ENCODE data around the gene NHLRC2. TPM values are rescaled to one million over a fixed set of nuclear protein-coding genes. Genes with fewer than 3 reads are reported as not detected.

Gene NHLRC2
- polyA plus RNA-seq, 1 donor from 2014 or later, result 13.0 TPM

GRCh38 chr10:113920875-113921274 lies 66.4 kb downstream of the NHLRC2 start:
- TF ChIP-seq, protein P1, sequence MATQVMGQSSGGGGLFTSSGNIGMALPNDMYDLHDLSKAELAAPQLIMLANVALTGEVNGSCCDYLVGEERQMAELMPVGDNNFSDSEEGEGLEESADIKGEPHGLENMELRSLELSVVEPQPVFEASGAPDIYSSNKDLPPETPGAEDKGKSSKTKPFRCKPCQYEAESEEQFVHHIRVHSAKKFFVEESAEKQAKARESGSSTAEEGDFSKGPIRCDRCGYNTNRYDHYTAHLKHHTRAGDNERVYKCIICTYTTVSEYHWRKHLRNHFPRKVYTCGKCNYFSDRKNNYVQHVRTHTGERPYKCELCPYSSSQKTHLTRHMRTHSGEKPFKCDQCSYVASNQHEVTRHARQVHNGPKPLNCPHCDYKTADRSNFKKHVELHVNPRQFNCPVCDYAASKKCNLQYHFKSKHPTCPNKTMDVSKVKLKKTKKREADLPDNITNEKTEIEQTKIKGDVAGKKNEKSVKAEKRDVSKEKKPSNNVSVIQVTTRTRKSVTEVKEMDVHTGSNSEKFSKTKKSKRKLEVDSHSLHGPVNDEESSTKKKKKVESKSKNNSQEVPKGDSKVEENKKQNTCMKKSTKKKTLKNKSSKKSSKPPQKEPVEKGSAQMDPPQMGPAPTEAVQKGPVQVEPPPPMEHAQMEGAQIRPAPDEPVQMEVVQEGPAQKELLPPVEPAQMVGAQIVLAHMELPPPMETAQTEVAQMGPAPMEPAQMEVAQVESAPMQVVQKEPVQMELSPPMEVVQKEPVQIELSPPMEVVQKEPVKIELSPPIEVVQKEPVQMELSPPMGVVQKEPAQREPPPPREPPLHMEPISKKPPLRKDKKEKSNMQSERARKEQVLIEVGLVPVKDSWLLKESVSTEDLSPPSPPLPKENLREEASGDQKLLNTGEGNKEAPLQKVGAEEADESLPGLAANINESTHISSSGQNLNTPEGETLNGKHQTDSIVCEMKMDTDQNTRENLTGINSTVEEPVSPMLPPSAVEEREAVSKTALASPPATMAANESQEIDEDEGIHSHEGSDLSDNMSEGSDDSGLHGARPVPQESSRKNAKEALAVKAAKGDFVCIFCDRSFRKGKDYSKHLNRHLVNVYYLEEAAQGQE (IDR thresholded peaks at IDR 0.05; ENCODE audit: borderline replicate concordance), result no peak
- TF ChIP-seq EP300 (conservative IDR thresholded peaks at IDR 0.05; ENCODE audit: poor library complexity, severe bottlenecking), result no peak
- TF ChIP-seq MXI1 (conservative IDR thresholded peaks at IDR 0.05; ENCODE audit: poor library complexity, severe bottlenecking), result no peak
- TF ChIP-seq RAD21 (conservative IDR thresholded peaks at IDR 0.05), result no peak
- TF ChIP-seq EZH2 (IDR thresholded peaks at IDR 0.05; ENCODE audit: borderline replicate concordance, insufficient read depth, low read length, poor library complexity, severe bottlenecking), result no peak
- no peak for TF ChIP-seq SMC3 (conservative IDR thresholded peaks at IDR 0.05; ENCODE audit: poor library complexity)
- TF ChIP-seq POLR2AphosphoS5 (IDR thresholded peaks at IDR 0.05), result no peak
- TF ChIP-seq TAF1 (IDR thresholded peaks at IDR 0.05; ENCODE audit: low read depth), result no peak
- TF ChIP-seq CTCF (IDR thresholded peaks at IDR 0.05; ENCODE audit: poor library complexity, severe bottlenecking), result no peak
- no peaks in the 10 kb centered on the region for H3K79me2 ChIP-seq (replicated peaks; ENCODE audit: insufficient read depth, low read length)

DNA sequence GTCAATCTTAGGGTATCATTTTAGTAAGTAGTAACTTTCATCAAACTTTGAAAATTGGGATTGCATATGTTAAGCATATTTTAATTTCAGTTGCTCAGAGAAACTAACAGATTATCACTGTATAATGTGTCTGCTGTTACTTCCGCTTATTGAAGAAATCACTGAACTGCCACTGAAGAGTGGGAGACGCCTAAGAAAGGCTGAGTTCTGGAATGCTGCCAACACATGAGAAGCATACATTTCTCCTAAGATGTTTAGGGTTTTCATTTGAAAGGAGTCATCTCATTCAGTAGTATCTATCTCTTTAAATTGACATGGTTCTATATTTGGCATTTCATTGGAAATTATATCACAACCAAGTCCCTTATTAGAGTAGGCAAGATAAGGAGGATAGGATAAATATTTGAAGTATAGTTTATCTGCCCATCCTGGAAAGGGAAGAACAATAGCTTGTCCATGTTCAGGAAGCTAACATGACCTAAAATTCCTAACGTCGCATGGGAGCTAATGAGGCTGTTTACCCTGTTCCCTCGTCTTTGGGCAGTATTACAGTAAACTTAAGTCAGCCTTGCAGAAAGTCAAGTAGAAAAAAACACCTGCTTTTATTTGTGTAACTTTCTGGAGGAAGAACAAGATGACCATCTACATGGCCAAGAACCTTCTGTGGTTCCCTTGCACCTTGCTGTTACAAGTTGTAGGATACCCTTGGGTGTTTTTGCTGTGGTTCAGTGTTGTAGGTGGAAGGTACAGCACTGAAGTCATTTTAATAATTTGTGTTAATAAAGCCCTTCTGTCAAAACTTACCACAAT lies 67.3 kb downstream of the NHLRC2 start:
- Histone ChIP-seq H3K36me3 (ENCODE audit: insufficient read depth, low read length) (no peaks in the 10 kb centered on the region), H3K79me2 (replicated peaks; ENCODE audit: insufficient read depth, low read length) (no peaks in the 10 kb centered on the region), H3F3A (ENCODE audit: insufficient read depth, low read length, poor library complexity, severe bottlenecking) (no peaks in the 10 kb centered on the region), H2AFZ (ENCODE audit: low read depth, low read length) (no peak overlapping the region), H3K9me2 (ENCODE audit: insufficient read depth, low read length) (no peaks in the 10 kb centered on the region), H3K27me3 (ENCODE audit: insufficient read depth, low read depth, low read length) (no peaks in the 10 kb centered on the region), H3K27ac (ENCODE audit: low read length) (no peak overlapping the region), H3K4me2 (ENCODE audit: low read length) (no peak overlapping the region), H3K9ac (ENCODE audit: low read length) (no peak overlapping the region), H4K20me1 (ENCODE audit: insufficient read depth) (no peaks in the 10 kb centered on the region), H3K4me3 (ENCODE audit: low read length) (no peak overlapping the region), H3K9me3 (ENCODE audit: low read length) (no peaks in the 10 kb centered on the region)
- TF ChIP-seq MXI1 (conservative IDR thresholded peaks at IDR 0.05; ENCODE audit: poor library complexity, severe bottlenecking) (no peak), SMC3 (conservative IDR thresholded peaks at IDR 0.05; ENCODE audit: poor library complexity) (no peak)

More at GRCh38 chr10:113920875-113921274, 66.4 kb downstream of the NHLRC2 start:
- no peaks in the 10 kb centered on the region for H4K20me1 ChIP-seq (ENCODE audit: insufficient read depth)
- no peaks in the 10 kb centered on the region for H3K9me3 ChIP-seq (ENCODE audit: low read length)
- H3K27ac ChIP-seq (ENCODE audit: low read length), result no peak overlapping the region
- no peak overlapping the region for H3K4me3 ChIP-seq (ENCODE audit: low read length)
- H3K36me3 ChIP-seq (ENCODE audit: insufficient read depth, low read length), result no peaks in the 10 kb centered on the region
- H3F3A ChIP-seq (ENCODE audit: insufficient read depth, low read length, poor library complexity, severe bottlenecking), result no peaks in the 10 kb centered on the region
- no peak overlapping the region for H2AFZ ChIP-seq (ENCODE audit: low read depth, low read length)
- H3K9me2 ChIP-seq (ENCODE audit: insufficient read depth, low read length), result no peaks in the 10 kb centered on the region
- H3K4me2 ChIP-seq (ENCODE audit: low read length), result no peak overlapping the region
- H3K27me3 ChIP-seq (ENCODE audit: insufficient read depth, low read depth, low read length), result no peaks in the 10 kb centered on the region
- no peak overlapping the region for H3K9ac ChIP-seq (ENCODE audit: low read length)

Data from neural cell (in vitro differentiated cells).